ENCODE measurements around the gene AUTS2. TPM values are rescaled to one million over a fixed set of nuclear protein-coding genes. Genes with fewer than 3 reads are reported as not detected.

The AUTS2 gene
- total and polyA plus RNA-seq, 9 of the 15 experiments (the other 6 are each of a cell fraction or from before 2014, with no cell fraction given): 0.58 TPM; not detected in 8

DNA sequence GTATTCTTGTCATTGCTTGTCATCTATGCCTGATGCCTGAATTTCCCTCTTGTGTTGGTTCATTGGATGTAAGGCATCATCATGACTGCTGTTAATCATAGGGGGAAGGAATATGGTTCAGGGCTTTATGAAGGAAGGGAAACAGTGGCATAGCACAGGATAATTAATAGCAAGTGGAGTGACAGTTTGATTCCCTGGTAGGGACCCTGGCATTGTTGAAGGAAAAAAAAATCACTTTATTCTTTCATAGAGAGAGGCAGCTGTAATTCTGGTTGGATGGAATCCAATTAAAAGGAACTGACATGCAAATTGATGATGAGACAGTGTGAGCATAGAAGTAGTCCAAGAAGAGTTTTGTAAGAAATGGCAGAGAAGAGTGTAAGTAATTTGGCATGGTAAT is 121.4 kb downstream of the AUTS2 start (continued):
- TF ChIP-seq ID3 (CRISPR knock-in tag; IDR thresholded peaks at IDR 0.05) (no peak), ID3 (tag; IDR thresholded peaks at IDR 0.05) (no peak), SETDB1 (IDR thresholded peaks at IDR 0.05; ENCODE audit: low read length) (no peak), SNIP1 (IDR thresholded peaks at IDR 0.05; ENCODE audit: low read depth) (no peak), BRD4 (IDR thresholded peaks at IDR 0.05) (no peak), ZBED1 (IDR thresholded peaks at IDR 0.05) (no peak), ESRRA (IDR thresholded peaks at IDR 0.05; ENCODE audit: borderline replicate concordance, low read depth) (no peak)
- TF ChIP-seq, protein P1, sequence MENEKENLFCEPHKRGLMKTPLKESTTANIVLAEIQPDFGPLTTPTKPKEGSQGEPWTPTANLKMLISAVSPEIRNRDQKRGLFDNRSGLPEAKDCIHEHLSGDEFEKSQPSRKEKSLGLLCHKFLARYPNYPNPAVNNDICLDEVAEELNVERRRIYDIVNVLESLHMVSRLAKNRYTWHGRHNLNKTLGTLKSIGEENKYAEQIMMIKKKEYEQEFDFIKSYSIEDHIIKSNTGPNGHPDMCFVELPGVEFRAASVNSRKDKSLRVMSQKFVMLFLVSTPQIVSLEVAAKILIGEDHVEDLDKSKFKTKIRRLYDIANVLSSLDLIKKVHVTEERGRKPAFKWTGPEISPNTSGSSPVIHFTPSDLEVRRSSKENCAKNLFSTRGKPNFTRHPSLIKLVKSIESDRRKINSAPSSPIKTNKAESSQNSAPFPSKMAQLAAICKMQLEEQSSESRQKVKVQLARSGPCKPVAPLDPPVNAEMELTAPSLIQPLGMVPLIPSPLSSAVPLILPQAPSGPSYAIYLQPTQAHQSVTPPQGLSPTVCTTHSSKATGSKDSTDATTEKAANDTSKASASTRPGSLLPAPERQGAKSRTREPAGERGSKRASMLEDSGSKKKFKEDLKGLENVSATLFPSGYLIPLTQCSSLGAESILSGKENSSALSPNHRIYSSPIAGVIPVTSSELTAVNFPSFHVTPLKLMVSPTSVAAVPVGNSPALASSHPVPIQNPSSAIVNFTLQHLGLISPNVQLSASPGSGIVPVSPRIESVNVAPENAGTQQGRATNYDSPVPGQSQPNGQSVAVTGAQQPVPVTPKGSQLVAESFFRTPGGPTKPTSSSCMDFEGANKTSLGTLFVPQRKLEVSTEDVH (IDR thresholded peaks at IDR 0.05; ENCODE audit: low read depth, partially characterized antibody): no peak
- TF ChIP-seq, protein P2, sequence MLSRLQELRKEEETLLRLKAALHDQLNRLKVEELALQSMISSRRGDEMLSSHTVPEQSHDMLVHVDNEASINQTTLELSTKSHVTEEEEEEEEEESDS (CRISPR knock-in tag; IDR thresholded peaks at IDR 0.05): no peak

DNA sequence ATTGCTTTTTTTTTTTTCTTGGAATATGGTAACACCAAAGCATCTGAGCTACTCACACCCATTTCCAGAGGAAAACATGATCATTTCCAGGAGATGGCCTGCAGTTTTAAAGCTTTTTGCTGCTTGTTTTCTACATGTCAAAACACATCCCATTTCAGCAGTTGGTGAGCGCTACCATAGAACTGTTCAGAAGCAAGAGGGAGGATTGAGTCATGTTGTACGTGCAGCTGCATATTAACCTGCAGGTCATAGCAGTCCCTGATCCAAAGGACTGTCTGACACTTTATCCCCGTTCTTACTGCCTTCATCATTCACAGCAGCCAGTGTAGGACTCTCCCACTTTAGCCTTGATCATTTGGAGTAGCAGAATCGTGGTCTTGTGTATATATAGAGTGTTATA is 124.6 kb downstream of the AUTS2 start:
- Histone ChIP-seq H3K27me3 (ENCODE audit: control insufficient read depth in 2 of 2, insufficient read depth in 2 of 2, low read length in 2 of 2) (no peaks in the 10 kb centered on the region), H3K27ac (ENCODE audit: extremely low read depth, low read depth, low read length) (no peak overlapping the region), H3K79me2 (ENCODE audit: control insufficient read depth, insufficient read depth, low read length) (no peaks in the 10 kb centered on the region), H4K20me1 (replicated peaks; ENCODE audit: control insufficient read depth, insufficient read depth, low read length) (no peaks in the 10 kb centered on the region), H2AFZ (ENCODE audit: low read depth, low read length) (no peak overlapping the region), H3K9me1 (ENCODE audit: control insufficient read depth, insufficient read depth, low read length) (no peaks in the 10 kb centered on the region), H3K9ac (ENCODE audit: insufficient read depth in 1 of 2, low read depth in 2 of 2, low read length in 2 of 2) (no peak overlapping the region), H3K36me3 (ENCODE audit: control insufficient read depth, insufficient read depth, low read length) (no peaks in the 10 kb centered on the region), H3K4me3 (no peak overlapping the region), H3K9me3 (replicated peaks; ENCODE audit: control insufficient read depth, insufficient read depth, low read depth, low read length) (no peaks in the 10 kb centered on the region), H3K4me2 (ENCODE audit: insufficient read depth, low read length) (no peak overlapping the region), H3K4me1 (replicated peaks in 1 of 2; ENCODE audit: control insufficient read depth in 2 of 2, insufficient read depth in 2 of 2, low read length in 2 of 2) (no peaks in the 10 kb centered on the region)
- DNase-seq (ENCODE audit: extremely low read depth in 1 of 4, low spot score in 3 of 4): no peak
- BruUV-seq (replicated peaks): no TSS peak
- no peak for ATAC-seq
- ChIA-PET POLR2A (interaction anchor here (0.6 to 0.8 kb wide), 2 partner anchors 13 to 382 kb away, joined by 3 read pairs; no protein-coding TSS in a partner anchor), CTCF (ENCODE audit: low intra/inter-chr PET ratio) (no interaction called here)
- 0% methylated on average over 4 of the region's 4 CpGs for WGBS (ENCODE audit: insufficient coverage, low coverage, missing lambda C conversion rate)
- intact Hi-C loops (cut with micrococcal nuclease): no loop called here
- in situ Hi-C loops (cut with MboI): no loop called here
- no peak for FAIRE-seq
- TF ChIP-seq SMAD2 (IDR thresholded peaks at IDR 0.05; ENCODE audit: low read depth, low read length): no peak
- TF ChIP-seq ZFP91 (CRISPR knock-in tag; IDR thresholded peaks at IDR 0.05): no peak
- TF ChIP-seq NCOA4 (IDR thresholded peaks at IDR 0.05; ENCODE audit: partially characterized antibody): no peak
- TF ChIP-seq BRF1 (IDR thresholded peaks at IDR 0.05; ENCODE audit: borderline replicate concordance, extremely low read depth, insufficient read length): no peak
- TF ChIP-seq ZNF184 (CRISPR knock-in tag; IDR thresholded peaks at IDR 0.05): no peak
- no peak for TF ChIP-seq ZNF830 (CRISPR knock-in tag; IDR thresholded peaks at IDR 0.05)
- no peak for TF ChIP-seq ZNF668 (CRISPR knock-in tag; IDR thresholded peaks at IDR 0.05)
- no peak for TF ChIP-seq RBM39 (optimal IDR thresholded peaks at IDR 0.05; ENCODE audit: low read depth, low read length)
- no peak for TF ChIP-seq RBM14 (IDR thresholded peaks at IDR 0.05; ENCODE audit: borderline replicate concordance, insufficient read depth, low read depth, low read length)
- no peak for TF ChIP-seq GATAD2A (IDR thresholded peaks at IDR 0.05)
- TF ChIP-seq TRIM24 (IDR thresholded peaks at IDR 0.05): no peak
- TF ChIP-seq ERF (CRISPR knock-in tag; IDR thresholded peaks at IDR 0.05): no peak
